ENCODE data around the gene KCNH3. TPM values are rescaled to one million over a fixed set of nuclear protein-coding genes. Genes with fewer than 3 reads are reported as not detected.

KCNH3 gene, protein sequence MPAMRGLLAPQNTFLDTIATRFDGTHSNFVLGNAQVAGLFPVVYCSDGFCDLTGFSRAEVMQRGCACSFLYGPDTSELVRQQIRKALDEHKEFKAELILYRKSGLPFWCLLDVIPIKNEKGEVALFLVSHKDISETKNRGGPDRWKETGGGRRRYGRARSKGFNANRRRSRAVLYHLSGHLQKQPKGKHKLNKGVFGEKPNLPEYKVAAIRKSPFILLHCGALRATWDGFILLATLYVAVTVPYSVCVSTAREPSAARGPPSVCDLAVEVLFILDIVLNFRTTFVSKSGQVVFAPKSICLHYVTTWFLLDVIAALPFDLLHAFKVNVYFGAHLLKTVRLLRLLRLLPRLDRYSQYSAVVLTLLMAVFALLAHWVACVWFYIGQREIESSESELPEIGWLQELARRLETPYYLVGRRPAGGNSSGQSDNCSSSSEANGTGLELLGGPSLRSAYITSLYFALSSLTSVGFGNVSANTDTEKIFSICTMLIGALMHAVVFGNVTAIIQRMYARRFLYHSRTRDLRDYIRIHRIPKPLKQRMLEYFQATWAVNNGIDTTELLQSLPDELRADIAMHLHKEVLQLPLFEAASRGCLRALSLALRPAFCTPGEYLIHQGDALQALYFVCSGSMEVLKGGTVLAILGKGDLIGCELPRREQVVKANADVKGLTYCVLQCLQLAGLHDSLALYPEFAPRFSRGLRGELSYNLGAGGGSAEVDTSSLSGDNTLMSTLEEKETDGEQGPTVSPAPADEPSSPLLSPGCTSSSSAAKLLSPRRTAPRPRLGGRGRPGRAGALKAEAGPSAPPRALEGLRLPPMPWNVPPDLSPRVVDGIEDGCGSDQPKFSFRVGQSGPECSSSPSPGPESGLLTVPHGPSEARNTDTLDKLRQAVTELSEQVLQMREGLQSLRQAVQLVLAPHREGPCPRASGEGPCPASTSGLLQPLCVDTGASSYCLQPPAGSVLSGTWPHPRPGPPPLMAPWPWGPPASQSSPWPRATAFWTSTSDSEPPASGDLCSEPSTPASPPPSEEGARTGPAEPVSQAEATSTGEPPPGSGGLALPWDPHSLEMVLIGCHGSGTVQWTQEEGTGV
- total RNA-seq, result not detected

GRCh38 chr12:49538510-49539403 lies at the start of gene KCNH3:
TSS of gene KCNH3 (plus strand) at chr12:49539030. CDS start at chr12:49539417, 387 bp downstream.
- TF ChIP-seq CTCF (IDR thresholded peaks at IDR 0.05; ENCODE audit: low read depth), result no peak

DNA sequence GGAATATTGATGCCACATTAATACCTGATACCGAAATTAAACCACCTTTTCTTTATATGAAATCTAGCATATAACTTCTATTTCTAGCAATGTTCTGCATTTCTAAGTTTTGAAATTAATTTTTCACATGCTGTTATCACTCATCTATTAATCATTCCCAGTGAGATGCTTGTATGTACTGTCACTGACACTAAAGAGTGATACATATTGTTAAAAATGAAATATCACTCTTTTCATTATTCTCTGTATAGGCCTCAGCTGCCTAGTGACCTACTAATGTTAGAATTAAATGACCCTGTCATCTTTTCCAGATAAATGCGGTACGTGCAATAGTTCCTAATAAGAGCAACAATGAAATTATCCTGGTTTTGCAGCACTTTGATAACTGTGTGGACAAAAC lies 49.7 kb upstream of the KCNH3 start:
- no peak for TF ChIP-seq CTCF (IDR thresholded peaks at IDR 0.05; ENCODE audit: low read depth)

- no peak for TF ChIP-seq CTCF (IDR thresholded peaks at IDR 0.05; ENCODE audit: low read depth)
These were observed 49.1 kb upstream of the KCNH3 start for GRCh38 chr12:49489720-49490119.

GRCh38 chr12:49491823-49492222 lies 47.0 kb upstream of the KCNH3 start:
- TF ChIP-seq CTCF (IDR thresholded peaks at IDR 0.05; ENCODE audit: low read depth), result no peak

- TF ChIP-seq CTCF (IDR thresholded peaks at IDR 0.05; ENCODE audit: low read depth), result no peak
These were observed 44.9 kb upstream of the KCNH3 start for GRCh38 chr12:49493900-49494299.

GRCh38 chr12:49496417-49497360 lies 42.1 kb upstream of the KCNH3 start:
- no peak for TF ChIP-seq CTCF (IDR thresholded peaks at IDR 0.05; ENCODE audit: low read depth)
